ENCODE data around the gene SELE.

- TF ChIP-seq, protein P1, sequence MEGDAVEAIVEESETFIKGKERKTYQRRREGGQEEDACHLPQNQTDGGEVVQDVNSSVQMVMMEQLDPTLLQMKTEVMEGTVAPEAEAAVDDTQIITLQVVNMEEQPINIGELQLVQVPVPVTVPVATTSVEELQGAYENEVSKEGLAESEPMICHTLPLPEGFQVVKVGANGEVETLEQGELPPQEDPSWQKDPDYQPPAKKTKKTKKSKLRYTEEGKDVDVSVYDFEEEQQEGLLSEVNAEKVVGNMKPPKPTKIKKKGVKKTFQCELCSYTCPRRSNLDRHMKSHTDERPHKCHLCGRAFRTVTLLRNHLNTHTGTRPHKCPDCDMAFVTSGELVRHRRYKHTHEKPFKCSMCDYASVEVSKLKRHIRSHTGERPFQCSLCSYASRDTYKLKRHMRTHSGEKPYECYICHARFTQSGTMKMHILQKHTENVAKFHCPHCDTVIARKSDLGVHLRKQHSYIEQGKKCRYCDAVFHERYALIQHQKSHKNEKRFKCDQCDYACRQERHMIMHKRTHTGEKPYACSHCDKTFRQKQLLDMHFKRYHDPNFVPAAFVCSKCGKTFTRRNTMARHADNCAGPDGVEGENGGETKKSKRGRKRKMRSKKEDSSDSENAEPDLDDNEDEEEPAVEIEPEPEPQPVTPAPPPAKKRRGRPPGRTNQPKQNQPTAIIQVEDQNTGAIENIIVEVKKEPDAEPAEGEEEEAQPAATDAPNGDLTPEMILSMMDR (conservative IDR thresholded peaks at IDR 0.05; ENCODE audit: low read length) = no peak
- TF ChIP-seq EZH2phosphoT487 (IDR thresholded peaks at IDR 0.05; ENCODE audit: borderline replicate concordance, low read depth, low read length) = no peak
These were observed 8.0 kb upstream of the SELE start for GRCh38 chr1:169741666-169742394.
